GM12878 (cell line): ENCODE data around the gene TYK2. TPM values are rescaled to one million over a fixed set of nuclear protein-coding genes. Genes with fewer than 3 reads are reported as not detected.

Experiments used
- ATAC-seq: fragments of 200-7000 bp; cut with Tn5 transposase; 3 replicates; pipeline ENCODE4 v1.9.1; 2020; ENCODE audit warnings: mild to moderate bottlenecking, moderate library complexity
- BruUV-seq: library from RNA; stranded (reverse); fragments of 400-500 nt; replicated peaks from 2 replicates; lab custom pipeline; 2021; lab: Mats Ljungman, UMichigan
- CTCF ChIA-PET: fragments of 300-600 bp; sonication (Branson Sonifier 250); formaldehyde crosslinking; extraction: SDS; loops from one replicate; lab custom pipeline; 2021; ENCODE audit warnings: inconsistent platforms; lab: Yijun Ruan, JAX
- POLR2A ChIA-PET: fragments of 350-600 bp; formaldehyde crosslinking; extraction: SDS; loops from one replicate; lab custom pipeline; 2021; ENCODE audit warnings: inconsistent platforms; lab: Charles Lee
- RAD21 ChIA-PET: fragments of 300-600 bp; sonication (Branson Sonifier 250); formaldehyde crosslinking; loops from one replicate; lab custom pipeline; 2023; ENCODE audit warnings: antibody characterized with exemption; ENCODE audit not compliant: unreplicated experiment; lab: Charles Lee
- SMC1A ChIA-PET: fragments of 300-600 bp; sonication (Branson Sonifier 250); formaldehyde crosslinking; loops from one replicate; lab custom pipeline; 2023; ENCODE audit not compliant: unreplicated experiment, uncharacterized antibody; lab: Charles Lee
- DNase-seq: peaks from one replicate; pipeline ENCODE4 v3.0.0-alpha.2; 2011; ENCODE audit warnings: low read depth, low spot score
- FAIRE-seq: peaks from 3 replicates; lab custom pipeline; 2011; peaks lifted over from hg19 to GRCh38; lab: Jason Lieb, UNC
- H2AFZ ChIP-seq: 2 replicates; pipeline ENCODE4 v1.6.0; 2011; ENCODE audit warnings: low read depth, low read length, control low read depth; ENCODE audit not compliant: control insufficient read depth
- H3K27ac ChIP-seq: 2 replicates; pipeline ENCODE4 v1.5.1; 2011; ENCODE audit warnings: control low read depth; ENCODE audit not compliant: control insufficient read depth, insufficient read depth
- H3K27me3 ChIP-seq, 2 experiments: replicated peaks in 1 of 2; 2 replicates each; pipeline versions ENCODE4 v1.6.0 to v1.6.1; 2011; ENCODE audit warnings: low read length in 1 of 2; ENCODE audit not compliant: control insufficient read depth in 2 of 2, insufficient read depth in 2 of 2
- H3K36me3 ChIP-seq, 2 experiments: 2 replicates each; pipeline ENCODE4 v1.5.1; 2011; ENCODE audit warnings: low read length in 1 of 2; ENCODE audit not compliant: control insufficient read depth in 2 of 2, insufficient read depth in 2 of 2
- H3K4me1 ChIP-seq: 2 replicates; pipeline ENCODE4 v1.6.1; 2011; ENCODE audit warnings: mild to moderate bottlenecking, low read length, moderate library complexity, mixed read lengths; ENCODE audit not compliant: control insufficient read depth, insufficient read depth
- H3K4me2 ChIP-seq: 2 replicates; pipeline ENCODE4 v1.6.0; 2011; ENCODE audit warnings: control low read depth; ENCODE audit not compliant: control insufficient read depth, insufficient read depth
- H3K4me3 ChIP-seq: fragments of 200-600 bp; sonication (generic); 2 replicates; pipeline ENCODE4 v1.5.1; 2016
- H3K79me2 ChIP-seq: 2 replicates; pipeline ENCODE4 v1.6.0; 2011; ENCODE audit warnings: low read length; ENCODE audit not compliant: control insufficient read depth, insufficient read depth
- H3K9ac ChIP-seq: 2 replicates; pipeline ENCODE4 v1.8.0; 2011; ENCODE audit warnings: low read length, control low read depth, mixed read lengths; ENCODE audit not compliant: control insufficient read depth, insufficient read depth
- H3K9me3 ChIP-seq: replicated peaks from 3 replicates; pipeline ENCODE4 v1.5.1; 2011; ENCODE audit warnings: mild to moderate bottlenecking, low read length; ENCODE audit not compliant: control insufficient read depth, insufficient read depth
- H4K20me1 ChIP-seq: 2 replicates; pipeline ENCODE4 v1.6.0; 2011; ENCODE audit not compliant: control insufficient read depth, insufficient read depth
- CTCF ChIP-seq, 3 experiments: IDR thresholded peaks in 2 of 3; conservative IDR thresholded peaks in 1 of 3; 2 replicates each; pipeline ENCODE4 v1.5.1; 2011; ENCODE audit warnings: low read depth in 3 of 3, low read length in 3 of 3, mild to moderate bottlenecking in 3 of 3, control low read depth in 2 of 3, moderate library complexity in 2 of 3, inconsistent platforms in 1 of 3, mixed read lengths in 1 of 3; ENCODE audit not compliant: control insufficient read depth in 2 of 3, insufficient read depth in 1 of 3; ENCODE audit errors: extremely low read depth in 1 of 3
- NFXL1 ChIP-seq: fragments of 450-650 bp; IDR thresholded peaks from 2 replicates; pipeline ENCODE4 v1.6.1; 2017; ENCODE audit warnings: antibody characterized with exemption, mild to moderate bottlenecking, borderline replicate concordance
- whole genome bisulfite sequencing: methylation state at CpG from one replicate; pipeline ENCODE4 v1.1.6; 2016; ENCODE audit warnings: low lambda C conversion rate; ENCODE audit not compliant: insufficient replicate concordance, insufficient coverage; ENCODE audit errors: missing lambda C conversion rate; 5-methylcytosine and 5-hydroxymethylcytosine counted together
- in situ Hi-C: fragments of 300-500 bp; cut with MboI; formaldehyde crosslinking; loops from 9 replicates; pipeline ENCODE4 v1.14.3; 2018; ENCODE audit warnings: mixed read lengths
- intact Hi-C: fragments of 100-400 bp; cut with micrococcal nuclease; formaldehyde crosslinking; loops from one replicate; pipeline ENCODE4 v1.14.2; 2022; ENCODE audit not compliant: unreplicated experiment
- polyA plus RNA-seq, 11 experiments: library from polyadenylated mRNA; depleted of rRNA in 4 of 11; unstranded in 6 of 11; stranded (reverse) in 5 of 11; fragments of >200 nt; fragmentation: Nextera tagmentation in 4 of 11; fragmentation: Illumina TruSeq in 1 of 11; extraction: Ambion mirVana in 4 of 11; extraction: Trizol in 1 of 11; gene quantifications; 1 replicate in 1 of 11; 2 replicates in 10 of 11; pipeline versions ENCODE4 v1.2.1 to v1.2.3, GENCODE V29; 2011 to 2016; ENCODE audit warnings: inconsistent platforms in 2 of 11, missing spikeins in 2 of 11, low read depth in 1 of 11
- total RNA-seq, 4 experiments: library from RNA; depleted of rRNA in 3 of 4; stranded (reverse); fragments of >200 nt in 3 of 4; fragmentation: Illumina TruSeq in 1 of 4; extraction: Trizol in 1 of 4; gene quantifications; 2 replicates each; pipeline versions ENCODE4 v1.2.1 to v1.2.3, GENCODE V29; 2013 to 2021
- TF ChIP-seq, protein P1 (sequence below): fragments of 450-650 bp; formaldehyde crosslinking; IDR thresholded peaks from 2 replicates; pipeline ENCODE4 v1.4.0; 2022; ENCODE audit warnings: mild to moderate bottlenecking, moderate library complexity

TYK2 gene
- total and polyA plus RNA-seq, 10 of the 15 experiments (the other 5 are each of a cell fraction or from before 2014, with no cell fraction given), result 36.4 to 364 (median 179) TPM

- TF ChIP-seq CTCF (IDR thresholded peaks at IDR 0.05 in 2 of 3, conservative IDR thresholded peaks at IDR 0.05 in 1 of 3; ENCODE audit: control insufficient read depth in 2 of 3, extremely low read depth in 1 of 3, insufficient read depth in 1 of 3, low read depth in 3 of 3, low read length in 3 of 3), result peak; percentile 77 to 97 (median 84)
These were observed 43.8 kb upstream of the TYK2 start (continued) for GRCh38 chr19:10424011-10424637.

DNA sequence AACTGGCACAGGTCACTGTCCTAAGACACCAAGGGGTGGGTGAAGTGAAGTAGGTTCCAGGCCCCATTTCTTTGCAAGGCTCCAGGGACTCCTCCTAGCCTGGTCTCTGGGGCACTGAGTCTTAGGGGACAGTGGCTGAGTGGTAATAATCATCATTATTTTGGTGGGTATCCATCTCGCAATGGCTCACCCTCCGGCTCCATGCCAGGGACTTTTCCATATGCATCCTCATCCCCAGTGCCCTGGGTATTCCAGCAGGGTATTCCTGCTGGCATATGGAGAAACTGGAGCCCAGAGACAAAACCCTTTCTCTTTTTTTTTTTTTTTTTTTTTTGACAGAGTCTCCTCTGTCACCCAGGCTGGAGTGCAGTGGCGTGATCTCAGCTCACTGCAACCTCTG, 42.5 kb upstream of the TYK2 start:
- no peak for ATAC-seq
- Histone ChIP-seq H3K36me3 (no peaks in the 10 kb centered on the region), H3K27me3 (peaks cover 0 to 13% of the 10 kb centered on the region in 2 experiments; a peak in 3 of 4 replicates), H3K9ac (no peak overlapping the region), H3K79me2 (no peaks in the 10 kb centered on the region), H3K9me3 (no peaks in the 10 kb centered on the region), H4K20me1 (no peaks in the 10 kb centered on the region; the same call in 1 of the 2 replicates), H2AFZ (no peak overlapping the region), H3K4me1 (peaks cover 63% of the 10 kb centered on the region), H3K4me3 (no peak overlapping the region), H3K4me2 (no peak overlapping the region), H3K27ac (no peak overlapping the region)
- no peak for DNase-seq
- WGBS, result 93% methylated on average over 2 of the region's 3 CpGs
- BruUV-seq, result no TSS peak
- ChIA-PET RAD21 (interaction anchor here (1.1 to 10.2 kb wide), 2 partner anchors 9 to 16 kb away, joined by 5 to 209 read pairs; partner anchors contain the start of gene CDC37), CTCF (interaction anchor here (0.9 to 28.5 kb wide), 4 partner anchors 2 to 89 kb away, joined by 3 to 1053 read pairs (median 529); partner anchors contain the start of genes CDC37 and PDE4A), SMC1A (interaction anchor here (3.6 to 17.7 kb wide), 2 partner anchors 12 to 13 kb away, joined by 23 to 364 read pairs; partner anchors contain the start of gene CDC37), POLR2A (interaction anchor here (0.6 to 7.2 kb wide), 3 partner anchors 9 to 64 kb away, joined by 3 to 78 read pairs (median 28); partner anchors contain the start of gene CDC37)
- intact Hi-C loops, result no loop called here
- TF ChIP-seq, protein P1, sequence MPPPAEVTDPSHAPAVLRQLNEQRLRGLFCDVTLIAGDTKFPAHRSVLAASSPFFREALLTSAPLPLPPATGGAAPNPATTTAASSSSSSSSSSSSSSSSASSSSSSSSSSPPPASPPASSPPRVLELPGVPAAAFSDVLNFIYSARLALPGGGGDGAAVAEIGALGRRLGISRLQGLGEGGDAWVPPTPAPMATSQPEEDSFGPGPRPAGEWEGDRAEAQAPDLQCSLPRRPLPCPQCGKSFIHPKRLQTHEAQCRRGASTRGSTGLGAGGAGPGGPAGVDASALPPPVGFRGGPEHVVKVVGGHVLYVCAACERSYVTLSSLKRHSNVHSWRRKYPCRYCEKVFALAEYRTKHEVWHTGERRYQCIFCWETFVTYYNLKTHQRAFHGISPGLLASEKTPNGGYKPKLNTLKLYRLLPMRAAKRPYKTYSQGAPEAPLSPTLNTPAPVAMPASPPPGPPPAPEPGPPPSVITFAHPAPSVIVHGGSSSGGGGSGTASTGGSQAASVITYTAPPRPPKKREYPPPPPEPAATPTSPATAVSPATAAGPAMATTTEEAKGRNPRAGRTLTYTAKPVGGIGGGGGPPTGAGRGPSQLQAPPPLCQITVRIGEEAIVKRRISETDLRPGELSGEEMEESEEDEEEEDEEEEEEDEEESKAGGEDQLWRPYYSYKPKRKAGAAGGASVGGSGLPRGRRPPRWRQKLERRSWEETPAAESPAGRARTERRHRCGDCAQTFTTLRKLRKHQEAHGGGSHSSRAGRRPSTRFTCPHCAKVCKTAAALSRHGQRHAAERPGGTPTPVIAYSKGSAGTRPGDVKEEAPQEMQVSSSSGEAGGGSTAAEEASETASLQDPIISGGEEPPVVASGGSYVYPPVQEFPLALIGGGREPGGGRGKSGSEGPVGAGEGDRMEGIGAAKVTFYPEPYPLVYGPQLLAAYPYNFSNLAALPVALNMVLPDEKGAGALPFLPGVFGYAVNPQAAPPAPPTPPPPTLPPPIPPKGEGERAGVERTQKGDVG (CRISPR knock-in tag), result no peak
- TF ChIP-seq NFXL1, result no peak
- no peak for FAIRE-seq
- in situ Hi-C loops, result no loop called here
